ENCODE measurements around the gene GABRB3.

DNA sequence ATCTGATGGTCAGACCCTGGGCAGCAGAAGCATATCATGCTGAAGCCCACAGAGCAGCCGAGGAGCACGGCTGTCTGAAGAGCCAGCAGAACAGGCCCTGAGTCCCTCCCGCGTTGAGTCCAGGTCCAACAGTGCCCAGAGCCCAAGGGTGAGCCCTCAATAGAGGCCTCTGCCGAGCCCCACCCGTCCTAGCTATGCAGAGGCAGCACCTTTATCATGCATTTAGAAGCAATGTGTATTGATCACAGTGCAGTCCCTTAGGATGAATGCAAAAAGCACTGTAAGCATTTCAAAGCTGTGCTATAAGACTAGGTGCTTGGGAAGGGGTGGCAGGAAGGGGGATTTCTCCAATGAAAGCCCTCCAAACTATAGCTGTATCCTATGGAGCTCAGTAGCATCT, 208.5 kb downstream of the GABRB3 start:
- TF ChIP-seq, protein P1, sequence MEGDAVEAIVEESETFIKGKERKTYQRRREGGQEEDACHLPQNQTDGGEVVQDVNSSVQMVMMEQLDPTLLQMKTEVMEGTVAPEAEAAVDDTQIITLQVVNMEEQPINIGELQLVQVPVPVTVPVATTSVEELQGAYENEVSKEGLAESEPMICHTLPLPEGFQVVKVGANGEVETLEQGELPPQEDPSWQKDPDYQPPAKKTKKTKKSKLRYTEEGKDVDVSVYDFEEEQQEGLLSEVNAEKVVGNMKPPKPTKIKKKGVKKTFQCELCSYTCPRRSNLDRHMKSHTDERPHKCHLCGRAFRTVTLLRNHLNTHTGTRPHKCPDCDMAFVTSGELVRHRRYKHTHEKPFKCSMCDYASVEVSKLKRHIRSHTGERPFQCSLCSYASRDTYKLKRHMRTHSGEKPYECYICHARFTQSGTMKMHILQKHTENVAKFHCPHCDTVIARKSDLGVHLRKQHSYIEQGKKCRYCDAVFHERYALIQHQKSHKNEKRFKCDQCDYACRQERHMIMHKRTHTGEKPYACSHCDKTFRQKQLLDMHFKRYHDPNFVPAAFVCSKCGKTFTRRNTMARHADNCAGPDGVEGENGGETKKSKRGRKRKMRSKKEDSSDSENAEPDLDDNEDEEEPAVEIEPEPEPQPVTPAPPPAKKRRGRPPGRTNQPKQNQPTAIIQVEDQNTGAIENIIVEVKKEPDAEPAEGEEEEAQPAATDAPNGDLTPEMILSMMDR (IDR thresholded peaks at IDR 0.05): no peak
- TF ChIP-seq POLR2A (IDR thresholded peaks at IDR 0.05): no peak

Data from Peyer's patch (tissue), 4 donors.